K562 (cell line): ENCODE data around the gene RPL15. TPM values are rescaled to one million over a fixed set of nuclear protein-coding genes. Genes with fewer than 3 reads are reported as not detected.
A peak's percentile ranks its signal among the peaks of the same experiment; 100 is the strongest.

Source experiments
- CBX5 ChIP-seq: IDR thresholded peaks from 2 replicates; pipeline ENCODE4 v1.6.1; 2014; ENCODE audit warnings: low read depth, borderline replicate concordance
- CEBPB ChIP-seq: fragments of 450-650 bp; IDR thresholded peaks from 2 replicates; pipeline ENCODE4 v1.6.1; 2016; ENCODE audit warnings: missing genetic modification characterization, missing compliant biosample characterization
- CREB3L1 ChIP-seq: fragments of 450-650 bp; IDR thresholded peaks from 2 replicates; pipeline ENCODE4 v1.6.1; 2014; ENCODE audit warnings: low read depth, mild to moderate bottlenecking, moderate library complexity, borderline replicate concordance
- DIDO1 ChIP-seq: fragments of 450-650 bp; IDR thresholded peaks from 2 replicates; pipeline ENCODE4 v1.6.1; 2016; ENCODE audit warnings: low read depth, missing biosample characterization, missing genetic modification characterization
- GABPB2 ChIP-seq: fragments of 250-450 bp; sonication (Bioruptor Pico); conservative IDR thresholded peaks from 2 replicates; pipeline ENCODE4 v1.5.1; 2021; ENCODE audit warnings: mild to moderate bottlenecking
- HINFP ChIP-seq: fragments of 450-650 bp; conservative IDR thresholded peaks from 2 replicates; pipeline ENCODE4 v1.6.1; 2016; ENCODE audit warnings: missing genetic modification characterization, low read depth, mild to moderate bottlenecking, control low read depth, missing compliant biosample characterization
- JUNB ChIP-seq: fragments of 450-650 bp; formaldehyde crosslinking; conservative IDR thresholded peaks from 2 replicates; pipeline ENCODE4 v1.4.0; 2020; ENCODE audit warnings: mild to moderate bottlenecking
- NBN ChIP-seq: fragments of 450-650 bp; IDR thresholded peaks from 2 replicates; pipeline ENCODE4 v1.6.1; 2016; ENCODE audit warnings: low read depth, mild to moderate bottlenecking
- NFE2 ChIP-seq: IDR thresholded peaks from 2 replicates; pipeline ENCODE4 v1.6.1; 2014; ENCODE audit warnings: antibody characterized with exemption, low read depth
- OTX1 ChIP-seq: fragments of 450-650 bp; formaldehyde crosslinking; IDR thresholded peaks from 2 replicates; pipeline ENCODE4 v1.4.0; 2022; ENCODE audit warnings: mild to moderate bottlenecking
- PHF8 ChIP-seq: fragments of 200-600 bp; sonication (generic); IDR thresholded peaks from 2 replicates; pipeline ENCODE4 v1.6.1; 2012; ENCODE audit warnings: mixed run types, mild to moderate bottlenecking, inconsistent platforms, low read length, moderate library complexity, borderline replicate concordance
- POLR2AphosphoS2 ChIP-seq: IDR thresholded peaks from 2 replicates; pipeline ENCODE4 v1.6.1; 2012; ENCODE audit warnings: low read length, improper control_type of control experiment
- POU5F1 ChIP-seq: fragments of 150-350 bp; IDR thresholded peaks from 2 replicates; pipeline ENCODE4 v1.6.1; 2014; ENCODE audit warnings: borderline replicate concordance, low read length, low read depth, mild to moderate bottlenecking; ENCODE audit not compliant: partially characterized antibody
- RB1 ChIP-seq: fragments of 450-650 bp; IDR thresholded peaks from 2 replicates; pipeline ENCODE4 v1.6.1; 2017; ENCODE audit warnings: low read depth, mild to moderate bottlenecking
- RBM15 ChIP-seq: fragments of 200-400 bp; formaldehyde crosslinking; IDR thresholded peaks from 2 replicates; pipeline ENCODE4 v1.6.1; 2018; ENCODE audit warnings: mild to moderate bottlenecking, low read length, moderate library complexity; ENCODE audit not compliant: insufficient read depth
- RHOXF2B ChIP-seq: fragments of 250-450 bp; sonication (Bioruptor Pico); conservative IDR thresholded peaks from 2 replicates; pipeline ENCODE4 v1.5.1; 2021
- SMARCA4 ChIP-seq: fragments of 450-650 bp; IDR thresholded peaks from 2 replicates; pipeline ENCODE4 v1.6.1; 2016
- TCF15 ChIP-seq: fragments of 250-450 bp; sonication (Bioruptor Pico); IDR thresholded peaks from 2 replicates; pipeline ENCODE4 v1.8.0; 2022; ENCODE audit warnings: moderate library complexity, mild to moderate bottlenecking, inconsistent platforms
- TEAD2 ChIP-seq: fragments of 450-650 bp; IDR thresholded peaks from 2 replicates; pipeline ENCODE4 v1.6.1; 2016; ENCODE audit warnings: missing genetic modification characterization, control low read depth, missing compliant biosample characterization
- ZNF175 ChIP-seq: fragments of 200-800 bp; sonication (Bioruptor generic); IDR thresholded peaks from 2 replicates; pipeline ENCODE4 v1.6.1; 2016; ENCODE audit warnings: low read depth, mild to moderate bottlenecking, missing genetic modification characterization, missing compliant biosample characterization
- ZNF592 ChIP-seq: fragments of 450-650 bp; IDR thresholded peaks from 2 replicates; pipeline ENCODE4 v1.6.1; 2017; ENCODE audit warnings: antibody characterized with exemption, mild to moderate bottlenecking
- ZNF764 ChIP-seq: fragments of 250-450 bp; sonication (Bioruptor Pico); IDR thresholded peaks from 2 replicates; pipeline ENCODE4 v1.4.0; 2020; ENCODE audit warnings: low read depth, mild to moderate bottlenecking, moderate library complexity
- polyA plus RNA-seq, 8 experiments: library from polyadenylated mRNA; depleted of rRNA in 4 of 8; stranded (reverse) in 5 of 8; unstranded in 3 of 8; fragments of >200 nt; fragmentation: Nextera tagmentation in 2 of 8; fragmentation: Illumina TruSeq in 1 of 8; extraction: Ambion mirVana in 2 of 8; extraction: Trizol in 1 of 8; gene quantifications; 2 replicates each; pipeline versions ENCODE4 v1.2.1 to v1.2.3, GENCODE V29; 2011 to 2014; ENCODE audit warnings: inconsistent platforms in 1 of 8, missing spikeins in 1 of 8
- total RNA-seq, 7 experiments: library from RNA; depleted of rRNA in 6 of 7; stranded (reverse); fragments of >200 nt in 6 of 7; fragmentation: Illumina TruSeq in 2 of 7; extraction: Trizol in 2 of 7; gene quantifications; 2 replicates each; pipeline versions ENCODE4 v1.2.1 to v1.2.3, GENCODE V29; 2011 to 2021; ENCODE audit warnings: low replicate concordance in 1 of 7

The RPL15 gene
- total and polyA plus RNA-seq, 9 of the 15 experiments (the other 6 are each of a cell fraction or from before 2014, with no cell fraction given) = 2,393 to 8,850 (median 3,928) TPM

- TF ChIP-seq ZNF175 (CRISPR knock-in tag) (no peak), CREB3L1 (peak; percentile 84), RHOXF2B (CRISPR knock-in tag) (no peak), HINFP (tag) (no peak), OTX1 (0 out of 2 replicates have a peak, but pooled peaks have one; percentile 39), ZNF764 (CRISPR knock-in tag) (no peak), NBN (peak; percentile 71; the same call in 1 of the 2 replicates), DIDO1 (tag) (no peak), TEAD2 (tag) (no peak), RBM15 (no peak), SMARCA4 (peak; percentile 76), CBX5 (no peak), GABPB2 (no peak), ZNF592 (0 out of 2 replicates have a peak, but pooled peaks have one; percentile 45), TCF15 (CRISPR knock-in tag) (no peak), NFE2 (peak; percentile 72), PHF8 (peak; percentile 71; the same call in 1 of the 2 replicates), POU5F1 (no peak), RB1 (peak; percentile 96), JUNB (no peak), POLR2AphosphoS2 (no peak), CEBPB (tag) (peak; percentile 70)
Measured at GRCh38 chr3:23945913-23946687, 29.2 kb downstream of the RPL15 start (continued).
